Astrocyte of the cerebellum (primary cell): ENCODE measurements around the gene SH3BP2.

Experiments
- DNase-seq: peaks from one replicate; pipeline ENCODE4 v3.0.0-alpha.2; 2011; ENCODE audit warnings: low read depth
- H3K4me3 ChIP-seq: 2 replicates; pipeline ENCODE4 v1.5.1; 2011; ENCODE audit warnings: mild to moderate bottlenecking, low read depth, low read length, moderate library complexity
- in situ Hi-C: cut with HindIII; loops from 2 replicates; pipeline ENCODE4 v1.10.0; 2017; ENCODE audit warnings: low sequenced_read_pairs
- TF ChIP-seq, protein P1 (sequence below): IDR thresholded peaks from 2 replicates; pipeline ENCODE4 v1.5.1; 2012; ENCODE audit warnings: low read length, low read depth, moderate library complexity, mild to moderate bottlenecking; ENCODE audit errors: missing control alignments

The SH3BP2 gene

DNA sequence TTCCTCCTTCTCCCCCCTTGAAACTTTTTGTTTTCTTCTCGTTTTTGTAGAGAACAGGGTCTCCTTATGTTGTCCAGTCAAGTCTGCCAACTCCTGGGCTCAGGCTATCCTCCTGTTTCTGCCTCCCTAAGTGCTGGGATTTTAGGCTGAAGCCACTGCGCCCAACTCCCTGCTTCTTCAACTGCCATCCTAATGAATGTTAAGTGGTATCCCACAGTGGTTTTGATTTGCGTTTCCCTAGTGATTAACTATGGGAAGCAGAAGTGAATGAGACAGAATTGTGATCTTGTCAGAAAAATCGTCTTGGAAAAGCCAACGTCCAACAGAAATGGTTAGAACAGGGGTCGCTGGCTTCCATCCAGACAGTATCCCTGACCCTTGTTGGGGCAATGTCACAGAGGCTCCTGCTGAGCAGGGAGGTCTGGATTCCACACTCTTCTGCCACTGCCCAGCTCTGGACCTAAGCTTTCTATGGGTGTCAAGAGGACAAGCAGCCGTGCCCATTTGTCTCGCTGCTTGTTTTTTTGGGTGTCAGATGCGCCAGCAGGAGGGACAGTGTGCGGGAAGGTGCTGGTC lies 49.9 kb downstream of the SH3BP2 start:
- no peak for DNase-seq
- TF ChIP-seq, protein P1, sequence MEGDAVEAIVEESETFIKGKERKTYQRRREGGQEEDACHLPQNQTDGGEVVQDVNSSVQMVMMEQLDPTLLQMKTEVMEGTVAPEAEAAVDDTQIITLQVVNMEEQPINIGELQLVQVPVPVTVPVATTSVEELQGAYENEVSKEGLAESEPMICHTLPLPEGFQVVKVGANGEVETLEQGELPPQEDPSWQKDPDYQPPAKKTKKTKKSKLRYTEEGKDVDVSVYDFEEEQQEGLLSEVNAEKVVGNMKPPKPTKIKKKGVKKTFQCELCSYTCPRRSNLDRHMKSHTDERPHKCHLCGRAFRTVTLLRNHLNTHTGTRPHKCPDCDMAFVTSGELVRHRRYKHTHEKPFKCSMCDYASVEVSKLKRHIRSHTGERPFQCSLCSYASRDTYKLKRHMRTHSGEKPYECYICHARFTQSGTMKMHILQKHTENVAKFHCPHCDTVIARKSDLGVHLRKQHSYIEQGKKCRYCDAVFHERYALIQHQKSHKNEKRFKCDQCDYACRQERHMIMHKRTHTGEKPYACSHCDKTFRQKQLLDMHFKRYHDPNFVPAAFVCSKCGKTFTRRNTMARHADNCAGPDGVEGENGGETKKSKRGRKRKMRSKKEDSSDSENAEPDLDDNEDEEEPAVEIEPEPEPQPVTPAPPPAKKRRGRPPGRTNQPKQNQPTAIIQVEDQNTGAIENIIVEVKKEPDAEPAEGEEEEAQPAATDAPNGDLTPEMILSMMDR: no peak
- in situ Hi-C loops: loop anchor here (10.0 kb wide), 1 partner anchor 88 kb away; the partner anchor contains the start of gene TNIP2

DNA sequence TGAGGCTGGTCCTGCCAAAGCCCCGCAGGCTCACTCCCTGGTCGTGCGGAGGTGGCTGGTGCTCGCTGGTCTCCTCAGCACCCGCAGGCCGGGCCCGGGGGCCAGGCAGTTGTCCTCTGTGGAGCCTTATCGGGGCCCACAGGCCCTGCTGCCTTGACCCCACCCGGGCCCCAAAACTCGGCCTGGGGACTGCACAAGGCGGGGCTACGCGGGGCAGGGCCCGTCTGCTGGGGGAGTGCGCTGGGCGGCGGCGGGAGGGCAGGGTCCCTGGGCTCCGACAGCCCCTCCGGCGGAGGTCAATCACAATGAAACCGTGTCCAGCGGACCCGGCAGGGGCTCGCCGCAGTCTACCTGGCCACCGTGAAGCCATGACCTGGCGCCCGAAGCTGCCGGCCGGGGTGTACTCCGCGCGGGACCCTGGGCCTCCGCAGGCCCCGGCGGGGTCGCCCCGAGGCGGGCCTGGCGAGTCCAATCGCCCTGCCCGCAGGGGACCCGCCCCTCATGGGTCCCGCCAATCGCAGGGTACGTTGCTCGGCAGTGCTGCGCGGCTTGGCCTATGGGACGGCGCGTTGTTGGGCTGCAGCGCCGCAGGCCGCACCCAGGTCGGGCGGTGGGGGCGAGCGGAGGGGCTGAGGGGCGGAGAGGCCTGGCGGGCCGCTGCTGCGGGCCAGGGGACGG lies 50.5 kb downstream of the SH3BP2 start, which contains the start of gene ADD1:
Gene ADD1, plus strand, starts transcription at position 582 of the 678 bp plus-strand sequence. CDS start 32,072 bp downstream, outside the sequence.
- TF ChIP-seq, protein P1: no peak
- DNase-seq: peak; percentile 66
- in situ Hi-C loops: loop anchor here (10.0 kb wide), 1 partner anchor 89 kb away; the partner anchor contains the start of gene TNIP2
- peak within 1 kb of the TSS; percentile 83 for H3K4me3 ChIP-seq

More for the DNA sequence above, 49.9 kb downstream of the SH3BP2 start:
- H3K4me3 ChIP-seq: peak overlapping the region; percentile 83

DNA sequence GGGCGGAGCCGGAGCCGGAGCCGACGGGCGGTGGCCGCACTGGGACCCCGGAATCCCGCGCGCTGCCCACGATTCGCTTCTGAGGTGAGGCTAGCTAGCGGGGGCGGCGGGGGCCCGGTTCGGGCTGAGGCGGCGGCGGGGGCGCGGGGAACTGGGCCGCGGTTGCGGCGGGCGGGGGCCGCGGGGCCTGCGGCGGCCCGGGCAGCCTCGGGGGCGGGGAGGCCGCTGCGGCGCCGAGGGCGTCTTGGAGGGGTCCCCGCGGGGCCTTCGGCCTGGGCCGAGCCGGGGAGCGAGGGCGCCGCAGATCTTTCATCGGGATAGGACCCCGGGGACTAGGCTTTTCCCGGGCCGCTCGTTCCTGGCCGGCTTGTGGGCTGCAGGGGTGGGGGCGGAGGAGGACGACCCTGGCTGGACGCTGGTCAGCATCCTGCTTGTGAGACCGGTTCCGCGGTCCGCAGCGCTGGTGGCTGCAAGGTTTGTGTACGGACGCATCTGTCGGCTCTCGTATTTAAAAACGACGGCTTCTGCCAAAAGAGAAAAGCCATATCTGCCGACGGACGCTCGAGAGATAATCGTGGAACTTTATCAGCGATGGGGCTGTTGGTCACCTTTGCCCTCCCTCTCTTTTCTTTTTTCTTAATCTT lies 51.2 kb downstream of the SH3BP2 start:
- in situ Hi-C loops: loop anchor here (10.0 kb wide), 1 partner anchor 89 kb away; the partner anchor contains the start of gene TNIP2
- no peak for DNase-seq
- peak overlapping the region; percentile 83 for H3K4me3 ChIP-seq
- TF ChIP-seq, protein P1: no peak

DNA sequence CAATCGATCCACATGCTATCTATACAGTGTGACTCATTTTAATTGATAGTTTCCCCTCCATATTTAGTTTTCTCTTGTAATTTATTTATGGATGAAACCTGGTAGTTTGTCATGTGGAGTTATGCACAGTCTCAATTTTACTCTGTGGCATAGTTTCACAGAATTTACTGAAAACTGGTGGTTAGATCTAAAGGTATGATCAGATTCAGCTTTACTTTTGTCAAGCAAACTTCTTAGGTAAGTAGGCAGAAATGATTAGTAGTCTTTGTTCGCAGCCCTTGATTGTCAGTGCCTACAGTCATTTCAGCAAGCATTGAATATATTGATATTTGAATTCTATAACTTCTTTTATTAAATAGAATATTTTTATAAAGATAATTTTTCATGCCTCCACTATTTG lies 53.3 kb downstream of the SH3BP2 start:
- no peak overlapping the region for H3K4me3 ChIP-seq
- in situ Hi-C loops: loop anchor here (10.0 kb wide), 1 partner anchor 91 kb away; the partner anchor contains the start of gene TNIP2
- TF ChIP-seq, protein P1: no peak
- DNase-seq: no peak

DNA sequence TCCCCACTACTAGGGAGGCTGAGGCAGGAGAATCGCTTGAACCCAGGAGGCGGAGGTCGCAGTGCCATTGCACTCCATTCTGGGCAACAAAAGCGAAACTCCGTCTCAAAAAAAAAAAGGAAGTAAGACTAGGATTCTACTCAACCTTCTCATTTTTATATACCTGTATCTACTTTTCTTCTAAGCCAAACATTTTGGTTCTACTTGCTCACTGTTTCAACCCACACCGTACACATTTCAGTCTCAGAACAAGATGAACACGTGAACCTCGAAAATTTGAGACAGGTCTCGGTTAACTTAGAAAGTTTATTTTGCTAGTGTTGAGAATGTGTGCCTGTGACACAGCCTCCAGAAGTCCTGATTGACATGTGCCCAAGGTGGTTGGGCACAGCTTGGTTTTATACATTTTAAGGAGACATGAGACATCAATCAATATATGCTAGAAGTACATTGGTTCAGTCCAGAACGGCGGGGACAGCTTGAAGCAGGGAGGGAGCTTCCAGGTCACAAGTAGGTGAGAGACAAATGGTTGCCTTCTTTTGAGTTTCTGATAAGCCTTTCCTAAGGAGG lies 54.5 kb downstream of the SH3BP2 start:
- DNase-seq: no peak
- in situ Hi-C loops: loop anchor here (10.0 kb wide), 1 partner anchor 93 kb away; the partner anchor contains the start of gene TNIP2
- TF ChIP-seq, protein P1: no peak
- no peak overlapping the region for H3K4me3 ChIP-seq

DNA sequence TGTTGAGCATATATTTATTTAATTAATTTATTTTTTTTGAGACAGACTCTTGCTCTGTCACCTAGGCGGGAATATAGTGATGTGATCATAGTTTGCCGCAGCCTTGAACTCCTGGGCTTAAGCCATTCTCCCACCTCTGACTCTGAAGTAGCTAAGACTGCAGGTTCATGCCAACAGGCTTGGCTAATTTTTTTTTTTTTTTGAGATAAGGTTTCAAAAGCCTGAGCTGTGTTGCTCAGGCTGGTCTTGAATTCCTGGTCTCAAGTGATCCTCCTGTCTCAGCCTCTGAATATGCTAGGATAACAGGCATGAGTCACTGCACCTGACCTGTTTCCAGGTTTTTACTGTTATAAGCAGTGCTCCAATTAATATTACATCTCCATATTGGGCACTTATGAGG lies 55.6 kb downstream of the SH3BP2 start:
- no peak overlapping the region for H3K4me3 ChIP-seq
- TF ChIP-seq, protein P1: no peak
- in situ Hi-C loops: loop anchor here (10.0 kb wide), 1 partner anchor 94 kb away; the partner anchor contains the start of gene TNIP2
- DNase-seq: no peak
